GM12873 (cell line): ENCODE results near the gene CILP2.

Experiments used
- CTCF ChIP-seq: IDR thresholded peaks from 2 replicates; pipeline ENCODE4 v1.5.1; 2012; ENCODE audit warnings: low read depth, mild to moderate bottlenecking, moderate library complexity, low read length, control low read depth; ENCODE audit not compliant: insufficient read depth; ENCODE audit errors: missing control alignments

Gene CILP2

DNA sequence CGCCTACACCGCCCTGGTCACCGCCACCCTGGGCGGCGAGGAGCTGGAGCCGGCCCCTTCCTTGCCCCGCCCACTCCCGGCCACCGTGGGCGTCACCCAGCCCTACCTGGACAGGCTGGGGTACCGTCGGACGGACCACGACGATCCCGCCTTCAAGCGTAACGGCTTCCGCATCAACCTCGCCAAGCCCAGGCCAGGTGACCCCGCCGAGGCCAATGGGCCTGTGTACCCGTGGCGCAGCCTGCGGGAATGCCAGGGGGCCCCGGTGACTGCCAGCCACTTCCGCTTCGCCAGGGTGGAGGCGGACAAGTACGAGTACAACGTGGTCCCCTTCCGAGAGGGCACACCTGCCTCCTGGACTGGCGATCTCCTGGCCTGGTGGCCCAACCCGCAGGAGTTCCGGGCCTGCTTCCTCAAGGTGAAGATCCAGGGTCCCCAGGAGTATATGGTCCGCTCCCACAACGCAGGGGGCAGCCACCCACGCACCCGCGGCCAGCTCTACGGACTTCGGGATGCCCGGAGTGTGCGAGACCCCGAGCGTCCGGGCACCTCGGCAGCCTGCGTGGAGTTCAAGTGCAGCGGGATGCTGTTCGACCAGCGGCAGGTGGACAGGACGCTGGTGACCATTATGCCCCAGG lies 7.0 kb downstream of the CILP2 start:
- no peak for TF ChIP-seq CTCF

DNA sequence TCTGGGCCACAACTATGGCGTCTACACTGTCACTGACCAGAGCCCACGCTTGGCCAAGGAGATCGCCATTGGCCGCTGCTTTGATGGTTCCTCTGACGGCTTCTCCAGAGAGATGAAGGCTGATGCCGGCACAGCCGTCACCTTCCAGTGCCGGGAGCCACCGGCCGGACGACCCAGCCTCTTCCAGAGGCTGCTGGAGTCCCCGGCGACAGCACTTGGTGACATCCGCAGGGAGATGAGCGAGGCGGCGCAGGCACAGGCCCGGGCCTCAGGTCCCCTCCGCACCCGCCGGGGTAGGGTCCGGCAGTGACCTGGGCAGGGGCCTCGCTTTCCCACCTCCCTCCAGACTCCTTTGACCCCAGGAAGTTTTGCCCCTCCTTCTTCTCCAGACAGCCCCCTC lies 7.6 kb downstream of the CILP2 start:
- no peak for TF ChIP-seq CTCF

GRCh38 chr19:19546751-19547162 lies 8.7 kb downstream of the CILP2 start:
- TF ChIP-seq CTCF: no peak

- TF ChIP-seq CTCF: no peak
Observed at GRCh38 chr19:19547674-19548336, 9.7 kb downstream of the CILP2 start.

DNA sequence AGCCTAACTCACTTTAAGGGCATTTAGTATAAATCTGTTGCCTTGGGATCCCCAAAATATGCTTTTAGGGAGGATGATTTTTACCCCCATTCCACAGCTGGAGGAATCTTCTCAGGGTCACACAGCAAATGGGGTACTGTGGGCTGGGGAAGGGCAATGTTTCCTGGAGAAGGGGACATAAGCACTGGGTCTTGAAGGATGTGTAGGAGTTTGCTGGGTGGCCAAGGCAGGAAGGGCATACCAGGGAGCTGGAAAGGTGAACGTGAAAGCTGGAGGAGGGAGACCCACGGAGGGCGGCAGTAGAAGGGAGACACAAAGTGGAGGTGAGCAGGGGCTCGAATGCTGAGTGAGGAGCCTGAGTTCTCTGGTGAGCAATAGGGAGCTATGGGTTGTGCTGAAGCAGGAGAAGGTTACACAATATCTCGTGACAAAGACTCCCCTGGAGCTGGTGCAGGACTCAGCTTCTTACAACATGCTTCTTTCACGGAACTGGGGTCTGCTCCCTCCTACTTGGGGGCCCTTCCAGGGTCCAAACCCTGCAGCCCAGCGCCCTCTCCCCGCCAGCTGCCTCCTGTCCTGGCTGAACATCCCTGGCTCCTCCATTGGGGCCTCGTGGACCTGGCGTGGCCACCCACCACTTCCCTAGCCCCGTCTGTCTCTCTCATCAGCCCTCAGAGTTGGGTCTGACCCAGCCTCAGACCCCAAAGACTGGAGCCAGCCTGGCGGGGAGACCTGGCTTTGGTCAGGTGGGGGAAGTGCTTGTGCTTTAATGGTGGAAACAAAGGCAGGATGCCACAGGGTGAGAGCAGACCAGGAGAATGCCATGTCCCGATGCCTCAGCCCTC lies 11.1 kb downstream of the CILP2 start:
- no peak for TF ChIP-seq CTCF

DNA sequence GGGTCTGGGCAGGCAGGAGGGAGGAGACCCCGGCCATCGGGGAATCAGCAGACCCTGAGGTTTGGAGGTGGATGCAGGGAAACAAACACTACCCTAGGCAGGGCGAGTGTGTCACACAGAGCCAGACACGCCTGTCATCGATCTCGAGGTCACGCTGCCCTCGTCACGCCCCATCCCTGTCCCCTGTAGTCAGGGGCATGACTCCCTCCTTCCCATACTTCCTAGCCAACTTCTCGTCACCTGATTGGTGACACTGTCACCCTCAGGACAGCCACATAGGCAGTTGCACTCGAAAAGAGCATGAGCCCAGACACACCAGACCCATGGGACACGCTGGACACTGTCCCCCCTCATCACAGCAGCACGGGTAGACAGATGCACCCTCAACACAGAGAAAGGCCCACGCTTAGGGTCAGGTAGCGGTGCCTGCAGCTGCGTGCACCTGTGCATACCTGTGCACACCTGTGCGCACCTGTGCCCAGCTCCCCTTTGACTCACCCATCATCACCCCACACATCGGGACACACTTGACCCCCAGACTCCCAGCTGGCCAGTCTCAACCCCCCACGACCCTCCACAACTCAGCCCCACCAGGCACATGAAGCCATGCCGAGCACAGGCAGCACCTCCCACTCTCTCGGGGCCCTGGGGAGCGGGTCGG lies 11.9 kb downstream of the CILP2 start:
- TF ChIP-seq CTCF: no peak
